Activated CD4-positive, alpha-beta memory T cell treated with anti-CD3 and anti-CD28 coated beads for 36 hours (primary cell): ENCODE measurements around the gene PPP6R2. TPM values are rescaled to one million over a fixed set of nuclear protein-coding genes. Genes with fewer than 3 reads are reported as not detected.
"Not testable (repeated sequence)": the region's sequence is repeated elsewhere in the genome, so short reads cannot be mapped to it uniquely, and the experiment has no call there.

Experiments used
- CTCF ChIA-PET: fragments of 350-600 bp; sonication (Branson Sonifier 250); formaldehyde crosslinking; loops from one replicate; lab custom pipeline; 2021; ENCODE audit warnings: antibody characterized with exemption, inconsistent platforms; lab: Charles Lee
- POLR2A ChIA-PET: fragments of 350-600 bp; sonication (Branson Sonifier 250); formaldehyde crosslinking; loops from one replicate; lab custom pipeline; 2021; ENCODE audit warnings: antibody characterized with exemption; lab: Charles Lee
- DNase-seq: peaks from one replicate; pipeline ENCODE4 v3.0.0-alpha.2; 2020
- H3K27ac Mint-ChIP-seq: one replicate; pipeline ENCODE4 v1.8.0; 2021; ENCODE audit warnings: mixed read lengths
- H3K27me3 Mint-ChIP-seq: one replicate; pipeline ENCODE4 v1.8.0; 2021; ENCODE audit warnings: mixed read lengths
- H3K36me3 Mint-ChIP-seq: one replicate; pipeline ENCODE4 v1.8.0; 2021; ENCODE audit warnings: mixed read lengths
- H3K4me1 Mint-ChIP-seq: one replicate; pipeline ENCODE4 v1.8.0; 2021; ENCODE audit warnings: low read depth, mixed read lengths
- H3K4me3 Mint-ChIP-seq: one replicate; pipeline ENCODE4 v1.8.0; 2021; ENCODE audit warnings: mild to moderate bottlenecking, mixed read lengths
- H3K9me3 Mint-ChIP-seq: one replicate; pipeline ENCODE4 v1.8.0; 2021; ENCODE audit warnings: mixed read lengths
- intact Hi-C: fragments of 100-400 bp; cut with micrococcal nuclease; formaldehyde crosslinking; loops from one replicate; pipeline ENCODE4 v1.15.1; 2023
- total RNA-seq, 2 experiments: library from RNA; stranded (reverse); gene quantifications; one replicate each; pipeline ENCODE4 v1.2.3, GENCODE V29; 2021

PPP6R2 gene
- total RNA-seq, 2 experiments from 2014 or later: 41.2 to 41.7 TPM

GRCh38 chr22:50361688-50362087 is 18.6 kb downstream of the PPP6R2 start:
- Mint-ChIP-seq H3K9me3 (no peaks in the 10 kb centered on the region), H3K4me1 (peaks cover 33% of the 10 kb centered on the region), H3K27me3 (no peaks in the 10 kb centered on the region), H3K4me3 (no peak overlapping the region), H3K36me3 (peaks cover 11% of the 10 kb centered on the region), H3K27ac (peak overlapping the region; percentile 36)
- intact Hi-C loops: no loop called here
- ChIA-PET CTCF (interaction anchor here (0.6 kb wide), 1 partner anchor 299 kb away, joined by 3 read pairs; no protein-coding TSS in a partner anchor), POLR2A (interaction anchor here (0.9 kb wide), 1 partner anchor 14 kb away, joined by 3 read pairs; no protein-coding TSS in a partner anchor)
- peak; percentile 33 for DNase-seq

GRCh38 chr22:50363166-50363802 is 20.2 kb downstream of the PPP6R2 start:
- ChIA-PET CTCF (no interaction called here), POLR2A (no interaction called here)
- Mint-ChIP-seq H3K27me3 (no peaks in the 10 kb centered on the region), H3K9me3 (no peaks in the 10 kb centered on the region), H3K36me3 (peaks cover 11% of the 10 kb centered on the region), H3K27ac (no peak overlapping the region), H3K4me1 (peaks cover 31% of the 10 kb centered on the region), H3K4me3 (no peak overlapping the region)
- DNase-seq: no peak
- intact Hi-C loops: no loop called here

- H3K4me3 Mint-ChIP-seq, H3K27ac Mint-ChIP-seq, H3K27me3 Mint-ChIP-seq, H3K9me3 Mint-ChIP-seq, DNase-seq, POLR2A ChIA-PET, intact Hi-C loops, CTCF ChIA-PET: not testable (repeated sequence)
- Mint-ChIP-seq H3K36me3 (peaks cover 13% of the 10 kb centered on the region), H3K4me1 (peaks cover 31% of the 10 kb centered on the region)
Measured at GRCh38 chr22:50363803-50364194, 20.7 kb downstream of the PPP6R2 start.

GRCh38 chr22:50367778-50368500 is 24.8 kb downstream of the PPP6R2 start:
- POLR2A ChIA-PET: no interaction called here
- CTCF ChIA-PET: no interaction called here
- DNase-seq: no peak
- Mint-ChIP-seq H3K4me1 (peaks cover 14% of the 10 kb centered on the region), H3K9me3 (no peaks in the 10 kb centered on the region), H3K27ac (no peak overlapping the region), H3K36me3 (peaks cover 6% of the 10 kb centered on the region), H3K4me3 (no peak overlapping the region), H3K27me3 (no peaks in the 10 kb centered on the region)
- intact Hi-C loops: no loop called here

GRCh38 chr22:50371101-50371648 is 28.0 kb downstream of the PPP6R2 start:
- intact Hi-C loops: no loop called here
- Mint-ChIP-seq H3K27ac (no peak overlapping the region), H3K4me3 (no peak overlapping the region), H3K27me3 (no peaks in the 10 kb centered on the region), H3K4me1 (peaks cover 12% of the 10 kb centered on the region), H3K9me3 (no peaks in the 10 kb centered on the region), H3K36me3 (peaks cover 18% of the 10 kb centered on the region)
- POLR2A ChIA-PET: no interaction called here
- DNase-seq: no peak
- CTCF ChIA-PET: no interaction called here

- CTCF ChIA-PET: interaction anchor here (0.6 kb wide), 1 partner anchor 700 kb away, joined by 4 read pairs; no protein-coding TSS in a partner anchor
- POLR2A ChIA-PET: interaction anchor here (1.2 kb wide), 1 partner anchor 15 kb away, joined by 3 read pairs; no protein-coding TSS in a partner anchor
- Mint-ChIP-seq H3K9me3 (no peaks in the 10 kb centered on the region), H3K4me1 (peaks cover 13% of the 10 kb centered on the region), H3K27me3 (no peaks in the 10 kb centered on the region), H3K27ac (no peak overlapping the region), H3K36me3 (peaks cover 24% of the 10 kb centered on the region), H3K4me3 (no peak overlapping the region)
- intact Hi-C loops: no loop called here
- peak; percentile 32 for DNase-seq
Measured at GRCh38 chr22:50376085-50376651, 33.0 kb downstream of the PPP6R2 start.

- H3K27ac Mint-ChIP-seq, H3K9me3 Mint-ChIP-seq, intact Hi-C loops, DNase-seq, H3K36me3 Mint-ChIP-seq, H3K4me1 Mint-ChIP-seq, POLR2A ChIA-PET, H3K27me3 Mint-ChIP-seq, H3K4me3 Mint-ChIP-seq: not testable (repeated sequence)
- CTCF ChIA-PET: interaction anchor here (0.9 kb wide), 1 partner anchor 39 kb away, joined by 4 read pairs; no protein-coding TSS in a partner anchor
Measured at GRCh38 chr22:50381021-50381555, 38.0 kb downstream of the PPP6R2 start.

- Mint-ChIP-seq H3K4me3 (no peak overlapping the region), H3K9me3 (no peaks in the 10 kb centered on the region), H3K27me3 (no peaks in the 10 kb centered on the region), H3K36me3 (peaks cover 17% of the 10 kb centered on the region), H3K27ac (peak overlapping the region; percentile 49), H3K4me1 (peaks cover 16% of the 10 kb centered on the region)
- intact Hi-C loops: no loop called here
- ChIA-PET CTCF (no interaction called here), POLR2A (no interaction called here)
- no peak for DNase-seq
Measured at GRCh38 chr22:50396751-50397370, 53.7 kb downstream of the PPP6R2 start.

GRCh38 chr22:50397371-50398060 is 54.4 kb downstream of the PPP6R2 start:
- DNase-seq: peak; percentile 49
- POLR2A ChIA-PET, H3K27me3 Mint-ChIP-seq, H3K4me3 Mint-ChIP-seq, intact Hi-C loops, H3K9me3 Mint-ChIP-seq: not testable (repeated sequence)
- H3K36me3 Mint-ChIP-seq: peaks cover 17% of the 10 kb centered on the region
- peaks cover 16% of the 10 kb centered on the region for H3K4me1 Mint-ChIP-seq
- CTCF ChIA-PET: interaction anchor here (0.7 to 1.0 kb wide), 2 partner anchors 101 to 714 kb away, joined by 3 to 4 read pairs; no protein-coding TSS in a partner anchor
- peak overlapping the region; percentile 49 for H3K27ac Mint-ChIP-seq

- Mint-ChIP-seq H3K4me3 (no peak overlapping the region), H3K4me1 (peaks cover 16% of the 10 kb centered on the region), H3K27ac (peak overlapping the region; percentile 16), H3K27me3 (no peaks in the 10 kb centered on the region), H3K9me3 (no peaks in the 10 kb centered on the region), H3K36me3 (peaks cover 15% of the 10 kb centered on the region)
- ChIA-PET POLR2A (no interaction called here), CTCF (interaction anchor here (0.9 to 1.6 kb wide), 8 partner anchors 9 to 222 kb away, joined by 3 to 13 read pairs (median 4); partner anchors contain the start of genes HDAC10 and SCO2)
- intact Hi-C loops: loop anchor here (1.0 kb wide), 1 partner anchor 99 kb away; no protein-coding TSS in a partner anchor
- no peak for DNase-seq
Measured at GRCh38 chr22:50398831-50399648, 55.9 kb downstream of the PPP6R2 start.
